NOMO-1 treated with DMSO at 0.1 percent for 48 hours (cell line): Measurements from ENCODE around the gene TOR1A.
"Not testable (repeated sequence)": the region's sequence is repeated elsewhere in the genome, so short reads cannot be mapped to it uniquely, and the experiment has no call there.

Experiments used
- DNase-seq: peaks from one replicate; lab custom pipeline; 2025; ENCODE audit not compliant: unreplicated experiment; lab: John Stamatoyannopoulos, UW

TOR1A gene

DNA sequence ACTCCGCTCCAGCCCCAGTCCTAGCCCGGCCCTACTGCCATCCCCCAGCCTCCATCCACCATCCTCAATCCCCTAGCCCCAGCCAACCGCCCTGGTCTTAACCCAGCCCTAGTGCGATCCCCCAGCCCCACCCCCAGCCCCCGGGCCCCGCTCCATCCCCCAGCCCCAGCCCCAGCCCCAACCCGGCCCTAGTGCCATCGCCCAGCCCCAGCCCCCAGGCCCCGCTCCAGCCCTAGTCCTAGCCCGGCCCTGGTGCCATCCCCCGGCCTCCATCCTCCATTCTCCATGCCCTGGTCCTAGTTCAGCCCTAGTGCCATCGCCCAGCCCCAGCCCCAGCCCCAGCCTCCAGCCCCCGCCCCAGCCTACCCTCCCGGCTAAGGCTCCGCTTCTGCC, 398 bp downstream of the TOR1A start:
- DNase-seq = no peak

DNA sequence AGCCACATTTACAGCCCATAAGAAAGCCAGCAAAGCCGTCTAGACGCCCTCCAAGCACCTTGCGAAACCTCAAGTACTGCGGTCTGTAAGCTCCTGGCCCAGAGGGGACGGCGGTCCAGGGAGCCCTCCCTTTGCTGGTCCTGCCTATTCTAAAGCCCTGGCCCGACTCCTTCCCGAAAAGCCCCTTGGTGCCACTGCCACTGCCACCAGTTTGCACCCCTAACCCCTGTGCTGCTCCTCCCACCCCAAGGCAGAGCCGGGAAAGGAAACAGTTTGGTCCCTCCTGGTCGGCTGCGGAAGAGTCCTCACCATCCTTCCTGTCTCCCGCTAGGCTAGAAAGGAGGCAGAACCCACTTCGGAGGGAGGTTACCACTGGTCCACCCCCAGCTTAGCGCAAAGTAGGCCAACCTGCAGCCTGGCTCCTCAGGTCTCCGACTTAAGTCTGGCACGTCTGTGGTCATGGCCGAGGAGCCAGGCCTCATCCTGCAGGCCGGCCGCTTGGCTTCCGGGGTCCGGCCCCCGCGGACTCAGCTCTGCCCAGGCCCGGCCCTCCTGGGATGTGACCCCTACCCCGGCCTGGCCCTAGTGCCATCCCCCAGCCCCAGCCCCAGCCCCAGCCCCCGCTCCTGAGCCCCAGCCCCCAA, 916 bp downstream of the TOR1A start:
- DNase-seq = peak; percentile 69

DNA sequence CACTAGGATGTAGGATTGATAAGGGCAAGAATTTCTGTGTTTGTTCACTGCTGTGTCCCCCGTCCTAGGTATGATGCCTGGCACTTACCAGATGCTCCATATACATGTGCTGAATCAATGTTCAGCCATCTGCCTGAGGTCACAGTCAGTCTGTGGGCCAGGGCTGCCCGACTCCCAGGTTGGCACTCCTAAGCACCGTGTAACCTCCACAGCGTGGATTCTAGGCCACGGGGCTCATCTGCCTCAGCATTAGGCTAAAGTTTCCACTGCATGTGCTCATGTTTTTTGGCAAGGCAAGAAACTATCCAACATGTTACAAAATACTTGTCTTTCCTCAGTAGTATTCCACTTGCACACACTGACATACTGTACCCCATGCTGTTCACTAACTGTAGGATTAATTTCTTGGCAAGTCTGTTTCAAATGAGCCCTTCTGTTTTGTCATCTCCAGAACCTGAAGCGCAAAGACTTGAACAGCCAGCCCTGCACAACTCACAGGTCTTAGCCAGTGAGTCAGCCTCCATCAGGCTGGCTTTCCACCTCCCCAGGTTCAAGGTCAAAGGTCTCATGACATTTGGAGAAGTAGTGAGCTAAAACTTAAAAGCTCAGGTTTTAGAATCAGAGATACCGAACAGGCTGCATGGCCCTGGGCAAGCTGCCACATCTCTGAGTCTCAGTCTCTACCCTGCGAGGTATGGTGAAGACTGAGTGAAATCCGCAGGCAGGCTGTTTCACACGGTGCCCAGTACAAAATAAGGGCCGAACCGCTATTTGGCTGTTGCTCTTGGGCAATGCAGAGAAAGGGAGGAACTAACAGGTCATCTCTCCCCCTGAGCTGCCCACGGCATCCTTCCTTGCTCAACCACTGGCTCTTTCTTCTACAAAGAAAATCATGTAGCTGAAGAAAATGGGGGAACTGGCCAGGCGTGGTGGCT, 7.2 kb downstream of the TOR1A start:
- peak; percentile 89 for DNase-seq

DNA sequence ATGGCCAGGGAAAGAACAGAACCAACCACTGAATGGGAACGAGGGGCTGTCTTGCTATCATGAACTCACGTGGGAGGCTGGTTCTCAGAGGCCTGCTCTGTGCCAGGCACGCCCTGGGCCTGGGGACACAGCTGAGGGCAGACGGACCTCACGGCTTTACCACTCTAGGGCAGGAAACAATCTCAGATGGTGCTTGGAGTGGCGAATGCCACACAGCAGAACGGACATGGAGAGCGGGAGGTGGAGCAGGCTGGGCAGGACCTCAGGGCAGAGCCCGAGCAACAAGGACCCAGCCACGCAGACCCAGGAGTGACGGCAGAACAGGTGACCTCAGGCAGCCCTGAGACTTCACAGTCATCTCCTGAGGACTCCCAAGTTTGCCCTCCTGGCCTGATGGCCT, 8.7 kb downstream of the TOR1A start:
- DNase-seq = no peak

DNA sequence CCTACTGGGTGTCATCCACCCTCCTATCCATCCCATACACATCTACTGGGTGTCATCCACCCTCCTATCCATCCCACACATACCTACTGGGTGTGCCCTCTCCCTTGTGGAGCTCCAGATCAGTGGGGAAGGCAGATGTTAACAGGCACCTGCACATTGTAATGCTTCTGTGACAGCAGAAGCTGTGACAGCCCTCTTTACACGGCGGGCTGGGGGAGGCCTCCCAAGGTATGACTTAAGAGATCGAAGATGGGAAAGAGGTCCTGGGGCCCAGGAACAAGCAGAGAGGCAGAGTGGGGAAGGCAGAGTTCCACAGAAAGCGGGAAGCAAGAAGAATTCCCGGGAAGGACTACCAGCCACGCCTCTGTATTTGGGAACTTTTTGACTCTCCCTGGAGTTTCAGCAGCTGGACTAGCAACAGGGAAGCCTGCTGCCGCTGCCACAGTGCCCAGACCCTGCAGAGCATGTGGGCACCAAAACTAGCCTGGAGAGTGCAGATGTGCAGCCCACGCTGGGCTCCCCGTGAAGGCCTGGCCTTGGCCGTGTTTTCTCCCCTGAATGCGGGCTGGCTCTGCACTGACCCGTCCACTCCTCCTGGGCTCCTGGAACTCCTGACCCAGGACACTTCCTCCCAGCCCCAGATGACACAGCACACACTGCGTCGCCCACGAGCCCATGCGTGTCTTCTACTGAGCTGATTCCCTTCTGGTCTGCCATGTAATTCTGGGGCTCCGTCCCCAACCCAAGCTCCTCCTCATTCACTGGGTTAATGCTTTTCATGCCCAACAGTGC, 9.3 kb downstream of the TOR1A start:
- DNase-seq = no peak

DNA sequence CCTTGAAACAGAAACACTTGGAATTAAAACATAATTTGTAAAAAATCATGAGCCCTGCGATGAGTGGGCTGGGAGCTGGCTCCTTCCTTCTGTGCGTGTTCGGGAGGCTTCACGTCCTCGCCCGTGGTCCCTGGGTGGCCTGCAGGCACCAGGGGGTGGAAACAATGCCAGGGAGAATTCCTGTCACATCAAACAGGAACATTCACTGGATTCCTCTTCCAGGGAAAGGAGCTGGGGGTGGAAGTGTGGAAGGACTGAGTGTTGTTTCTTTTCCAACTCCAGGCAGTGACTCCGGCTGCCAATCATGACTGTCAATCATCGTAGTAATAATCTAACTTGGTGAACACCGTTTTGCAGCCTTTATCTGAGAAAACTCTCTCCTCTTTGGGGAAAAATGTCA, 10.3 kb downstream of the TOR1A start:
- DNase-seq = no peak

DNA sequence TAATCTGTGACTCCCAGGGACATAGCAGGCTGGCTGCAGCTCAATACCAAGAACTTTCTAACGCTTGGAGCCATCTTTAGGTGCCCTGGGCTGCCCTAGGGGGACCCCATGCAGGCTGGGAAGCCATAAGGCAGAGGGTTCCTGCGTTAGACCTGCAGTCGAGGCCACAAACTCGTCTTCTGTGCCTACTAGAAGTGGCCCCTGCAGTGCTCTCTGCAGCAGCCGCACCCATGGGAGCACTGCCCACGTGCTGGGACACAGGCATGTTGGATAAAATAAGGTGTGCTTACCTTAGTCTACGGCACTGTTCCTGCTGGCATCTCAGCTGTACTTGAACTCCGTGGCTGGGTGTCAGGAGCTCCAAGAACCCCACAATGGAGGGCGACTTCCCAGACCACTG, 11.6 kb downstream of the TOR1A start:
- no peak for DNase-seq

DNA sequence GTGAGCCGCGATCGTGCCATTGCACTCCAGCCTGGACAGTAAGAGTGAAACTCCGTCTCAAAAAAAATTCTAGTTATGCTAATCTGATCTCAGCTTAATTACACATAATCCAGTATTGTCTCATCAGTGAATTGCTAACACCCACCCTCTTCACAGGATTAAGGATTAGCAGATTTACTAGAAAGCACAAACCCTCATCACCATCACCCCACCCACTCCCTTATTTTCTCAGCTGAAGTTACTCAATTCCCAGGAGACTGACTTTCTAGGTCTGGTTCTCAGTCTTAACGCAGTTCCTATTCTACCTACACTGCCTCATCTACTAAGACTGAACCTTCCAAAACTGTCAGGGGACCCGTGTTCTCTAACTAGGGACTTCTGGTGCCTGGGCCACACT, 12.0 kb downstream of the TOR1A start:
- no peak for DNase-seq

DNA sequence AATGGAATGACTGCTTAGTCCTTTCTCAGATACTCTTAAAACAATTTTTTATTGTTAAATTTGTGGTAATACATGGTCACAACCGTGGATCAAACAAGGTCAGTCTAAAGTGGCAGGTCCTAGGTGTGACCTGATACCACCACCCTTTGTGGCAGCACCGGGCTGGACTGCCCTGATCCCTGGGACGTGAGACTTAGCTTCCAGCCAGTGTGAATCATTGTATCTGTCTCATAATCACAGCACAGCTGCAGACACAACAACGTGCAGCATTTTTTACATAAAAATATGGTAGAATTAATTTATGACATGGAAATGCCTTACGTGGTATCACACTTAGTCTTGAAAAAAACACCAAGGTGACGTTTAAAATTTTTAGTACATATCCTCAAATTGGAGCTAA, 13.1 kb downstream of the TOR1A start:
- DNase-seq = no peak

DNA sequence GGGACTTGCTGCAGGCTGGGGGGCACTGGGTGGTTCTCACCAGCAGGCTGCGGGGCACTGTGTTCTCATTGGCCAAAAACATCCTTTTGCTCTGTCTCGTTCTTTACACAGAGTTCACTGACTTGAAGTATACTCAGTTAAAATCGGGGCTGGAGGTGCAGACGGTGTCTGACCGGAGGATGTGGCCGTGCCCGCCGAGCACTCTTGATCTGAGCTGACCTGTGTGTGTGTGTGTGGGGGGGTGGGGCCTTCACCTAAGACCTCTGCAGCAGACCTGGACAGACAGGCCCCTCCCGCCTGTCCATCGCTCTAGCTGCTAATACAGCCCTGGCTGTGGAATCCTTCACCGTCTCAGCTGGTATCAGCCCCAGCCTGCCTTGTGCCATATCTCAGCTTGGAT, 13.8 kb downstream of the TOR1A start:
- no peak for DNase-seq

DNA sequence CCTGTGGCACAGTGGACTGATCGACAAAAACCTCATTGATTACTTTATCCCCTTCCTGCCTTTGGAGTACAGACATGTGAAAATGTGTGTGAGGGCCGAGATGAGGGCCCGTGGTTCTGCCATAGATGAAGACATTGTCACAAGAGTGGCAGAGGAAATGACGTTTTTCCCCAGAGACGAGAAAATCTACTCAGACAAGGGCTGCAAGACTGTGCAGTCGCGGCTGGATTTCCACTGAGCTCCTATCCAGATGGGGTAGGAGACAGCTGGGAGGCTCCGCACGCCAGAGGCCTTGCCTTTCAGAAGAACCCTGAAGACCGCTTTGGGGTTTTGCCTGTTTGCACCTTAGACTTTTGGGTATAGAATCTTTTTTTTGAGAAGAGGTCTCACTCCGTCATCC, 14.6 kb downstream of the TOR1A start:
- no peak for DNase-seq

DNA sequence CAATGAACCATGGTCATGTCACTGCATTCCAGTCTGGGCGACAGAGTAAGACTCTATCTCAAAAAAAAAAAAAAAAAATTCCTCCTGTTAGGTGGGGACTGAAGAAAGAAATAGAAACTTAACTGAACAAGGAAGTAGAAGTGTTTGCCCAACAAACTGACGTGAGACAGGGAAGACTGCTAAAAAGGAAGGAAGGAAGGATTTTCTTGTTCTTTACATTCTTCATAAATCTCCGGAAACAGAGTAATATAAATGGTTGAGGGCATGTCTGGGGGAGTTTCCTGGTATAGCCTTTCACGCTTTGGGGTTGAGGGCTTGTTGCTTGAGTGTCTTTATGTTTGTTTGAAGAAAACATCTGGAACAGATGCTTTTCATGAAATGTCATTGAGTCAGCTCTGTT, 17.9 kb downstream of the TOR1A start:
- DNase-seq = peak; percentile 59

DNA sequence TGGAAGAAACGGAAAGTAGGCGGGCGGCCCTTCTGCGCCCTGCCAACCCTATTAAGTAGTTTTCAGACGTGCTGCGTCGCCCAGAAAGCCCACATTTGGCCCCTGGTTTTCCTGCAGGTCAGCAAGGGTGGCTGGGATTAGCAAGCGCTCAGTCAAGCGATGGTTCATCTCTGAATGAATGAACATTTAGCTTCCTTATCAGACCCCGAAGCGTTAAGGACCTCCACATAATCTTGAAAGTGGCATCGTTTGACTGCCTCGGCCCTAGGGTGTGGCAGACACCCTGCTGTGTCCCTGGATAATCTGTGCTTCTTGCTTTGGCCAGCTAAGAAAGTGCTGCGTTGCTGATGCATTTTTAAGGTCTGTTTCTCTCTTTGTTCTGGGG, 20.3 kb downstream of the TOR1A start:
- DNase-seq = no peak

DNA sequence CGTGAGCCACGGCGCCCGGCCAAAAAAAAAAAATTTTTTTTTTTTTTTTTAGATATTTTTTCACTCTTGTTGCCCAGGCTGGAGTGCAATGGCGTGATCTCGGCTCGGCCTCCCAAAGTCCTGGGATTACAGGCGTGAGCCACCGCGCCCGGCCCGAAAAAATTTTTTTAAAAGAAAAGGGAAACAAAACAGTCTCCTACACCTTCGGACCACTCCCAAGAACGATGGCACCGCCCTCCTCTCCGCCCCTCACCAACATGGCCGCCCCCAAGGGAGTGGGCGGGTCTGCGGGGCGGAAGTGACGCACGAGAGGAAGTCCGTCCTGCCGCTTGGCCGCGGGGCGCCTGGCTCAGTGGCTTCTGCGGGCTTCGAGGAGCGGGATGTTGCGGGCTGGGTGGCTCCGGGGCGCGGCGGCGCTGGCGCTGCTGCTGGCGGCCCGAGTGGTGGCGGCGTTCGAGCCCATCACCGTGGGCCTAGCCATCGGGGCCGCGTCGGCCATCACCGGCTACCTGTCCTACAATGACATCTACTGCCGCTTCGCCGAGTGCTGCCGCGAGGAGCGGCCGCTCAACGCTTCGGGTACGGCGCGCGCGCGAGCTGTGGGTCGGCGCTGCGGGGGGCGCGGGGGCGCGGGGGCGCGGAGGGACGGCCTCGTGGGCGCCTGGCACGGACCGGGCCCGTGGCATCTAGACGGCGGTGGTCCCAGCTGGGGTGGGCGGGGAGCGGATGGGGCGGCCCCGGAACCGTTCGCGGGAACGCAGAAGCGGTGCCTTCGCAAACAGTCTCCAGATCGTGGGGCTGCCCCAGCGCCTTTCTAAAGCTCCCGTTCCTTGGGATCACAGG, 20.9 kb downstream of the TOR1A start, which contains the start of gene TOR1B:
TOR1B (plus strand) TSS at position 352 of the 843 bp plus-strand sequence; CDS start at position 381, 29 bp downstream.
- peak; percentile 83 for DNase-seq

DNA sequence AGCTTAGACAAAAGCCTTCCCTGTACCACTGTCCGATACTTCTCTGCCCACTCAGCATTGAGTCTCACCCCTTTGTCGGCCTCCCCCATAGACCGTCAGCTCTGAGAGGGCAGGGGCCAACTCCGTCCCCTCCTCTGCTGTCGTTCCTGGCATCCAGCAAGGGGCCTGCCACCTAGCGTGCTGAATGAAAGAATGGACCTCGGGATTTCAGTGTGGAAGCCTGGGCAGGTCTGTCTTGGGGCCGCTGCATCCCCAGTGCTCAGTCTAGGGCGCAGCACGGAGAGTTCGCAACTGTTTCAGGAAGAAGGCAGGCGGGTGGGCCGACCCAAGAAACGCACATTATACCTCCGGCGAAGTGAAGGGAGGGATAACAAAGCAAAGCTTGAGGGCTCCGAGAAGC, 22.4 kb downstream of the TOR1A start:
- DNase-seq = no peak

DNA sequence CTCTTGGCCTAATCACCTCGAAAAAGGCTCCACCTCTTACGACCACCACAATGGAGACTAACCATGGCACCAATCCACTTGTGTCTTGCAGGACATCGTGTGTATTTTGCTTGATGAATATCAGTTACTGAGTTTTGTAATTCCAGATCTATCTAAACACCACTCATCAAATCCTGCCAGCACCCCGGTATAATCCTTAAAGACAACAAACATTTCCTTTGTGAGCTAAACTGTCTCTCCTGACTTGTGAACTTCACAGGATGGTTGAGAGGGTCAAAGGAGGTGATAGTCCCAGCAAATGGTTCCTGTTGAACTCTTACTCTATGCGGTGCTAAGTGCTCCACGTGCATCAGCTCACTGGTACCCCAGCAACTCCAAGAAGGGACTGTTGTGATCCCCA, 25.0 kb downstream of the TOR1A start:
- DNase-seq = no peak

DNA sequence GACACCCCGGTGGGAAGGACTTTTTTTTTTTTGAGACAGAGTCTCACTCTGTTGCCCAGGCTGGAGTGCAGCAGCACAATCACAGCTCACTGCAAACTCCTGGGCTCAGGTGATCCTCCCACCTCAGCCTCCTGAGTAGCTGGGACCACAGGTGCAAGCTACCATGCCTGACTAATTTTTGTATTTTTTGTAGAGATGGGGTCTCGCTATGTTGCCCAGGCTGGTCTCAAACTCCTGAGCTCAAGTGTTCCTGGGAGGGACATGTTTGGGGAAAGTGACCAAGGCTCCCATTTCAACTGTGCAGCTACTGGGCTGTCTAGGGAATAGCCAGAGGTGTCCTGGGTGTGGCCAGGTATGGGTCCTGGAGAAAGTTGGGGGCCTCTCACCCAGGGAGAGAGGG, 27.9 kb downstream of the TOR1A start:
- not testable (repeated sequence) for DNase-seq

DNA sequence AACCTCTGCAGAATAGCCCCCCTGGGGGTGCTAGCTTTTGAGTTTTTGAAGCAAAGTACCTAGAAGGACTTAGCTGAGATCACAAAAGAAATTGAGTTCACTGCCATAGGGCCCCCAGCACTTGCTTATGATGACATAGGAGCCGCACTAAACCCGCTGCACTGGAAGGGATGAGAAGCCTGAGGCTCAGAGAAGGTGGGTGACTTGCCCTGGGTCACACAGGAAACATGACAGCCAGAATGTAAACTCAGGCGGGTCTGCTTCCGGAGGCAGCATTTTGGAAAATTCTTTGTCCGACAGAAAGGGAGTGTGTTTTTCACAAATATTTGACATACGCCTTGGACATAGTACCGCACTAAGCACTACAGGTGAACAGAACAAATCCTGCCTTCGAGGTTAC, 29.4 kb downstream of the TOR1A start:
- no peak for DNase-seq

DNA sequence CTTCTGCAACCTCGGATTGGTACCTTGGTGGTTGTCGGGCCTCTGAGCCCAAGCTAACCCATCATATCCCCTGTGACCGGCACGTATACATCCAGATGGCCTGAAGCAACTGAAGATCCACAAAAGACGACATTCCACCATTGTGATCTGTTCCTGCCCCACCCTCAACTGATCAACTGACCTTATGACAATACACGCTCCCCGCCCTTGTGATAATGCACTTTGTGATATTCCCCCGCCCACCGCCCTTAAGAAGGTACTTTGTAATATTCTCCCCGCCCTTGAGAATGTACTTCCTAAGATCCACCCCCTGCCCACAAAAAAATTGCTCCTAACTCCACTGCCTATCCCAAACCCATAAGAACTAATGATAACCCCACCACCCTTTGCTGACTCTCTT, 37.5 kb downstream of the TOR1A start:
- DNase-seq = no peak

DNA sequence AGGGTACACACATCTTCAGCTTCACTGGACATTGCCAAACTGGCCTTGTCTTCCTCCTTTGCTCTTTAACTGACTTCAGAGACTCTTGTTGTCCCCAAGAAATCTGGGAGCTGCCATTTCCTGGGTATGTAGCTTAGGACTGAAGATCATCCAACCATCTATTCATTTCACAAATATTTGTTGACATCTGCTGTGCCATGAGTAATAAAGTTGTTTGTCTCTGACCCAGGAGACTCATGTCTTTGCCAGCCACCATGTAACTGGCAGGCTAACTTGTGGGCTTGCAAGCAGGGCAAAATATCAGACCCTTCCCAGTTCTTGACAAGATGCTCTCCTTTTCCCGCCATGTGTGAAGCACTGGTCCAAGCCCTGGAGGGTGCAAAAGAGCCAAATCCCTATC, 38.1 kb downstream of the TOR1A start:
- DNase-seq = no peak

DNA sequence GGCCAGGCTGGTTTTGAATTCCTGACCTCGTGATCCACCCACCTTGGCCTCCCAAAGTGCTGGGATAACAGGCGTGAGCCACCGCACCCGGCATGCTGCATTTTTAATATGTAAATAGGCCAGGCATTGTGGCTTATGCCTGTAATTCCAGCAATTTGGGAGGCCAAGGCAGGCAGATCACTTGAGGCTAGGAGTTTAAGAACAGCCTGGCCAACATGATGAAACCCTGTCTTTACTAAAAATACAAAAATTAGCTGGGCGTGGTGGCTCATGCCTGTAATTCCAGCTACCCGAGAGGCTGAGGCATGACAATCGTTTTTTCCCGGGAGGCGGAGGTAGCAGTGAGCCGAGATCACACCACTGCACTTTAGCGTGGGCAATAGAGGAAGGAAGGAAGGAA, 39.0 kb downstream of the TOR1A start:
- not testable (repeated sequence) for DNase-seq
